HG02938 (cell line): ENCODE measurements around the gene TMPRSS2.

Experiments
- ATAC-seq: cut with Tn5 transposase; IDR thresholded peaks from one replicate; pipeline ENCODE4 v1.9.1; 2021; ENCODE audit warnings: mild to moderate bottlenecking, moderate library complexity; ENCODE audit not compliant: unreplicated experiment

TMPRSS2 gene

GRCh38 chr21:41451753-41452676 is 55.9 kb downstream of the TMPRSS2 start:
- no peak for ATAC-seq

GRCh38 chr21:41449613-41450012 is 58.3 kb downstream of the TMPRSS2 start:
- ATAC-seq: no peak

DNA sequence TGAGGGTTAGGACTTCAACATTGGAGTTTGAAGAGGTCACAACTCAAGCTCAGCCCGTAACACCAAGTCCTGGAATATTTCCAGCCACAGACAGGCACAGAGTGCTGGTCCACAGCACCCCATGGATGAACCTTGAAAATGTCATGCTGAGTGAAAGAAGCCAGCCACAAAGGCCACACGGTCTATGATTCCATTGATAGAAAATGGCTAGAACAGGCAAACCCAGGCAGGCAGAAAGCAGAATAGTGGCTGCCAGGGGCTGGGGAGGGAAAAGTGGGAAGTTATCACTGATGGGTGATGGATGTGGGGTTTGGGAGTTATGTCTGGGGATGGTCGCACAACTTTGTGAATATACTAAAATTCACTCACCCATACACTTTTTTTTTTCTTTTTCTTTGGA is 60.6 kb downstream of the TMPRSS2 start:
- no peak for ATAC-seq

GRCh38 chr21:41446586-41446985 is 61.4 kb downstream of the TMPRSS2 start:
- ATAC-seq: no peak

DNA sequence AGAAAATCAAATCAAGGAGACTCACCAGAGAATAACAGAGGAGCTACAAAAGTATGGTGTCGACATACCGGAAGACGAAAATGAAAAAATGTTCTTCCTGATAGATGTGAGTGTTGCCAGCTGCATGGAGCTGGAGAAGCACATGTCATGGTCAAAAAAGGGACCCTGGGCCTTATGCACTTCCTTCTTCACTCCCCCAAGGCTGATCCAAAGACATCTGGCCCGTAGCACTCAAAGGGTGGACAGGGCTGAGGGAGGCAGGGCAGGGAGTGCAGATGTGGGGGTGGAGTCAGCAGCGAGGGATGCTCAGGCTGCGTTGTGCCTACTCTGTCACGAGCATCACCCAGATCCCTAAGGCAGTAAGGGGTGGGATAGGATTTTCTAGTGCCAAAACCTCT is 62.5 kb downstream of the TMPRSS2 start:
- no peak for ATAC-seq

GRCh38 chr21:41444703-41445464 is 63.1 kb downstream of the TMPRSS2 start:
- ATAC-seq: no peak

GRCh38 chr21:41443562-41443961 is 64.4 kb downstream of the TMPRSS2 start:
- no peak for ATAC-seq

- no peak for ATAC-seq
These were observed 65.3 kb downstream of the TMPRSS2 start for GRCh38 chr21:41442481-41443186.

GRCh38 chr21:41441546-41441945 is 66.4 kb downstream of the TMPRSS2 start:
- no peak for ATAC-seq

DNA sequence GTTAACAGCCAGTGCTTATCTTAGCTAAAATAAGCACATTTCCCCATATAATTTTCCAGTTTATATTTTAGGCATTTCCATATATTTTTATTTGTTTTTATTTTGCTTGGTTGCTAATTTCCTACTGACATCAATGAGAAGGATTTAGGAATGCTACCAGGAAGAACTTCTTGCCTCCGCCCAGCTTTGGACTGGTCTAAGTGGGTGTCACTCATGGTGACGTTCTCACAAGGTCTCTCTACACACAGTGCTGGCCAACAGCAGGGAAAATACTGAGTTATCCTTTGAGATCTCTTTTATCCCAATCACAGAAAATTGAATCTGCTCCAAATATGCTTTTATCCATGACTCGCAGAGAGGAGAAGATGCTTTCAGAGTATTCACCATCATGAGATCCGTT is 68.7 kb downstream of the TMPRSS2 start:
- no peak for ATAC-seq

- no peak for ATAC-seq
These were observed 69.4 kb downstream of the TMPRSS2 start for GRCh38 chr21:41438425-41439113.

DNA sequence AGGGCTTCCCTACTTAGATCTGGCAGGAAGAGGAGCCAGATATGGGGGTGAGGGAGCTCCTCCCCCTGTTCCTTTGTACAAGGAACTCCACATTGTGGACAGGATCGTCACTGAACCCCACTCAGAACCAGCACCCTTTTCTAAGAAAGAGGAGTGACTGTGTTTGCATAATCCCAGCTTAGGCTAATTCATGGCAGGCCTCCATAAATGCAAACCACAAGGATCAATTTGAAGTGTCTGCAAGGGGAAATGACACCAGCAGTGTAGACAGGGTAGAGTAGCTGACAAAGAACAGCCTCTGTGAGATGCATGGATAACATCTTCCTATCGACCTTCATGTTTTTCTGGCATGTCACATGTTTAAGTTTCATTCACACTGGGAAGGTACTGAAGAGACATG is 70.2 kb downstream of the TMPRSS2 start:
- no peak for ATAC-seq

DNA sequence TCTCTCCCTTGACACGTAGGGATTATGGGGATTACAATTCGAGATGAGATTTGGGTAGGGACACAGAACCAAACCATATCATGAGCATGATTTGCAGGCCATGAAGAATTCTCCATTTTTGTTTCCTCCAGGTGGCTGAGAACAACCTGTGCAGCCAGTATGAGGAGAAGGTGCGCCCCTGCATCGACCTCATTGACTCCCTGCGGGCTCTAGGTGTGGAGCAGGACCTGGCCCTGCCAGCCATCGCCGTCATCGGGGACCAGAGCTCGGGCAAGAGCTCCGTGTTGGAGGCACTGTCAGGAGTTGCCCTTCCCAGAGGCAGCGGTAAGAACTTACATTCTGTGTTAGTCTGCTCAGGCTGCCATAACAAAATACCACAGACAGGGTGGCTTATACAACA is 72.3 kb downstream of the TMPRSS2 start:
- ATAC-seq: no peak

- no peak for ATAC-seq
These were observed 74.4 kb downstream of the TMPRSS2 start for GRCh38 chr21:41433566-41433965.

DNA sequence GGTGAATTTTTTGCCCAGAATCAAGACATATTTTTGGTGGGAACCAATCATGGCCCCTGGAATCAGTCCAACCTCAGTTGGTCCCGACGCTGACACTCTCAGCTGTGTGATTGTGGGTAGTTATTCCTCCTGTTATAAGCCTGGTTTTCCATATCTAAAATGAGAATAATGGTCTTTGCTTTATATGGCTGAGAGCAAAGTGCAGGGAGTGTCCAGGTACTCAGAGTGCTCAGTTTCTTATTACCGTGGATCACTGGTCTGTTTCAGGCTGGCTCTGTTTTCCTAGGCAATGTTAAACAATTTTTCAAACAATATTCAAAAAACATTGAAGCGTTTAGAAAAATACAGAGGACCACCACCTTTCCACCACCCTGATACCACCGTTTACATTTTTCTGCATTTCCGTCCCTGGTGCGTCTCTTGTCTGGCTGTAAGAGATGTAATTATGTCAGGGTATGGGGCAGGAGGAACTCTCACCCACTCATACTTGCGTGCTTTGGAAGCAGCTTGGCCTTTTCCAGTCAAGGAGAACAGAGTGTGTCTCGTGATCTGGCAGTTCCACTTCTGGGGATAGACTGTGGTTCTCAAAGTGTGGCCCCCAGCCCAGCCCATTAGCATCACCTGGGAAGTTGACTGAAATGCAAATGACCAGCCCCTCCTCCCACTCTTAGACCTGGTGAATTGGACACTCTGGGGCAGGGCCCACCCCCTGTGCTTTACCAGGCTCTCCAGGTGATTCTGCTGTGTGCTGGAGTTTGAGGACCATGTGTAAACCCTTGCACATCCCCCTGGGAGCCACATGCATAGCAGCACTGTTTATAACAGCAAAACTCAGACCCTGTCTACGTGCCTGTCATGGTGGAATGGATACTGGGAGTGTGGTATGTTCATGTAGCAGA is 75.1 kb downstream of the TMPRSS2 start:
- no peak for ATAC-seq

DNA sequence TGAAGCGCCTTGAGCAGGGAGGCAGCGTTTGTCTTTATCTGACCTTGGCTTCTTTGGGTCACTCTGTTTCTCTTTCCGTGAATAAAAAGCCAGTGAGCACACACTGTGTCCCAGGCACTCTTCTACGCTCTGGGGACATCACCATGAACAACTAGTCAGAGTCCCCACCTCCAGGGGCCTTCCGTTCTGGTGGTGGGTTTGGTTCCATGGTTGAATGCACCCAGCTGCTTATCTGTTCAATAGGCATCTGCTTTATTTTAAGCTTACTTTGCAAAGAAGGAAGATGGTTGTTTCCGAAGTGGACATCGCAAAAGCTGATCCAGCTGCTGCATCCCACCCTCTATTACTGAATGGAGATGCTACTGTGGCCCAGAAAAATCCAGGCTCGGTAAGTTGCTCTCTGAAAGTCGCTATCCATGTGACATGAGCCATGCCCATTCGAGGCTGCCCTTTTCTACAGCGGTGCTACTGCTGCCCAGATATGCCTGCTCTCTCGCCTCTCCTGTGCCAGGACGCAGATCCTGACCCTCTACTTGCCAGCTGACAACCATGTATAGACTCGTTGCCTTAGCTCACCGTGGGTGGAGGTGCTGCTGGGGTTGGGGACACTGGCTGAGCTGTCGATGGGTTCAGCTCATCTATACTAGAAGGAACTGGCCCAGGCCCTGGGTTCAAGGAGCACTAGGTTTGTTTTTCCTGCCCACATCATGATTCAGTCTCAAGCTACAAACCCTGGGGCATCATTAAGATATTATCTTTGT is 76.0 kb downstream of the TMPRSS2 start:
- peak; percentile 83 for ATAC-seq

DNA sequence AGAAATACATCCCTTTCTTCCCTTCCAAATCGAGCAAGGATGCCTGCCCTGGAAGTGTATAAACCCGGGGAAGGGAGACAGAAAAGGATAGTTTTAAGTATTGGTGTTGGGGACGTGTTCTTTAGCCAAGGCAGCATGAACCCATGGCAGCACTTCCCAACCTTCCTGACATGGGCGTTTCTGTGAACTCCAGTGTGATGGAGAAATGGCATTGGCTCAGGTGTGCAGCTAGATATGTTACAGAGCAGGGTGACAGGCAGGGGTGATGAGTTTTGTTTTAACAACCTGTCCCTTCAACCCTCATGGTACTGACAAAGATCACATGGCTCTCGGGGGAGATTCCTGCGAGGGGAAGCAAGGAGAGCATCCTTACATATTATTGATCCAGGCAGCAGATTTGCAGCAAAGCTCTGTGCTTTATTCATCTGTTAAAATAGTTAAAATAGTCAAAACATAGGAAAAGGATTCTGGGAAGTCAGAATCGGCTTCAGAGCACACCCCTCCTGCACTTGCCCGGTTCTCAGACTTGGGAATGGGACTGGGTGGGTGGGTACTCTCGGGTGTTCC is 78.0 kb downstream of the TMPRSS2 start:
- ATAC-seq: no peak

DNA sequence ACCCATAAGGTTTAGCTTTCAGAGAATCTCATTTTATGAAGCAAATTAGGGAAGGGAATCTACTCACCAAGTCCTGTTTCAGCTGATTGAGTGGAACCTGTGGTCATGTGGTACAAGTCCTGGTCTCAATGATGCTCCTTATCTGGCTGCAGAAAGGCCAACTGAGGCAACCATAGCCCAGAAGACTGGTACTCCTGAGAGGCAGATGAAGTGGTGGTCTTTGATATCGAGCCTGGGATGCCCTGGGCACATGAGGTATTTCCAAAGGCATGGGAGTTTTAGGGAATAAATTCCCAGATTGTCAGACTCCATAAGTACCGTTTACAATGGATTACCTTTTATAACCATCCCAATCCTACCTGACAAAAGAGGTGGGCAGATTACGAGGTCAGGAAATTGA is 78.7 kb downstream of the TMPRSS2 start:
- ATAC-seq: no peak

DNA sequence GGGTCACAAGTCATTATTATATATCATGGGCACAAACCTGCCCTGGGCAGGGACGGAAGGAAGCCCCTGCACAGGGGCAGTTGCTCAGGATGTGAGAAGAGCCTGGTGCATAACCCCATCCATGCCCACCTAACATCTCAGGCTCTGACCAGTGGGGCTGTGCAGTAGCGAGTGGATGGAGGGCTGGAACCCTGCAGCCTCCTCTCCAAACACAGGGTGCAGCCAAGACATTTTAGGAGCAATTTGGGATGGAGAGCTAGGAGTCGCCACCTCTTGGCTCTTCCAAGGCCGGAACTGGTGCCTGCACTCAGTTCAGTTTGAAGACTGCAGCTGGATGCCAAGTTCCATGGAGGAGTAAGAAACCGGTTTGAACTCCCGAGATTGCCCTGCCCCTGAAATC is 79.1 kb downstream of the TMPRSS2 start:
- no peak for ATAC-seq
